Stimulated activated naive CD4-positive, alpha-beta T cell treated with Interleukin-2 at 50 U/mL for 16 hours (primary cell): ENCODE measurements around the gene ICAM1.
"Not testable (repeated sequence)": the region's sequence is repeated elsewhere in the genome, so short reads cannot be mapped to it uniquely, and the experiment has no call there.

Source experiments
- DNase-seq: peaks from one replicate; lab custom pipeline; 2025; lab: John Stamatoyannopoulos, UW

Gene ICAM1

DNA sequence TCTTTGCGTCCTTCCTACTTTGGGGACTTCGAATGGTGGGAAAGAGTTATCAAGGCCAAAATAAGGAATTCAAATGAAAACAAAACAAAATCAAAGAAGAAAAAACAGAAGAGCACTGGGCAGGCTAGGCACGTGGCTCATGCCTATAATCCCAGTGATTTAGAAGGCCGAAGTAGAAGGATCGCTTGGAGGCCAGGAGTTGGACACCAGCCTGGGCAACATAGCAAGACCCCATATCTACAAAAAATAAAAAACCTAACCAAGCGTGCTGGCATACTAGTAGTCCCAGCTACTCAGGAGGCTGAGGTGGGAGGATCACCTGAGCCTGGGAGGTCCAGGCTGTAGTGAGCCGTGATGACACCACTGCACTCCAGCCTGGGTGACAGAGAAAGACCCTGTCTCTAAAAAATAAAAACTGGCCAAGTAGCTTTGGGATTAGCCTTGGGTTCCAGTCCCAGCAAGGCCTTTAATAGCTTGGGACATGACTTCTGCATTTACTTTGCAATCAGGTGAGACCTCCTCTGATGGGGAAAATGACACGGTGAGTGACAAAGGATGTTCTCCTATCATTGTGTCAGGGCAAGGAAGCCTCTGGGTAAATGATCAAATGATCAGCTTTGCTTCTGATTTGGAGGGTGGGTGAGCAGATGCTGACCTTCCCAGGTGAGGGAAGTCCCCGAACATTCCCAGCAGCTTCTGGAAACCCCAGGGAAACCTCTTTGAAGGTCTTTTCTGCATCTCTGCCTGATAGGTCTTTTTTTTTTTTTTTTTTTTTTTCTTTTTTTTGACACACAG lies 7.1 kb downstream of the ICAM1 start:
- DNase-seq: no peak

DNA sequence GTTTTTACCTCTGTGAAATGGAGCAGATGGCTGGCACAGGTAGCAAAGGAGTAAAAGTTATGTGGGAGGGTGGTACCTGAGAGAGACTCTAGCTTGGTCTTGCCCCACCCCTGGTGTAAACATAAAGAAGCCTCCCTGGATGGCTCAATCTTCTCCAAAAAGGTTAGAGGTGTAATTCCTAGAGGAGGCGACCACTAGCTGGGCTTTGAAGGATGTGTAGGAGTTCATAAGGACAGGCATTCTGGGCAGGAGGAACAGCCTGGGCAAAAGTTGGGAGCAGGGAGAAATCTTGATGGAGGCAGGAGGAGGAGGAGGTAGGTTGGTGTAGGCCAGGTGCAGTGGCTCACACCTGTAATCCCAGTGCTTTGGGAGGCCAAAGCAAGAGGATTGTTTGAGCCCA lies 8.0 kb downstream of the ICAM1 start:
- no peak for DNase-seq

GRCh38 chr19:10279737-10280442 lies 9.0 kb downstream of the ICAM1 start:
- no peak for DNase-seq

DNA sequence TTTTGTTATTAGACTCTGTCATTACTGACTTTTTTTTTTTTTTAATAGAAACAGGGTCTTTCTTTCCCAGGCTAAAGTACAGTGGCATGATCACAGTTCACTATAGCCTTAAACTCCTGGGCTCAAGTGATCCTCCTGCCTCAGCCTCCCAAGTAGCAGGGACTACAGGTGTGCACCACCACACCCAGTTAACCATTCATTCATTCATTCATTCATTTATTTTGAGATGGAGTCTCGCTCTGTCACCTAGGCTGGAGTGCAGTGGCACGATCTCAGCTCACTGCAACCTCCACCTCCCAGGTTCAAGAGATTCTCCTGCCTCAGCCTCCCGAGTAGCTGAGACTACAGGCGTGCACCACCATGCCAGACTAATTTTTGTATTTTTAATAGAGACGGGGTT lies 11.1 kb downstream of the ICAM1 start:
- not testable (repeated sequence) for DNase-seq

DNA sequence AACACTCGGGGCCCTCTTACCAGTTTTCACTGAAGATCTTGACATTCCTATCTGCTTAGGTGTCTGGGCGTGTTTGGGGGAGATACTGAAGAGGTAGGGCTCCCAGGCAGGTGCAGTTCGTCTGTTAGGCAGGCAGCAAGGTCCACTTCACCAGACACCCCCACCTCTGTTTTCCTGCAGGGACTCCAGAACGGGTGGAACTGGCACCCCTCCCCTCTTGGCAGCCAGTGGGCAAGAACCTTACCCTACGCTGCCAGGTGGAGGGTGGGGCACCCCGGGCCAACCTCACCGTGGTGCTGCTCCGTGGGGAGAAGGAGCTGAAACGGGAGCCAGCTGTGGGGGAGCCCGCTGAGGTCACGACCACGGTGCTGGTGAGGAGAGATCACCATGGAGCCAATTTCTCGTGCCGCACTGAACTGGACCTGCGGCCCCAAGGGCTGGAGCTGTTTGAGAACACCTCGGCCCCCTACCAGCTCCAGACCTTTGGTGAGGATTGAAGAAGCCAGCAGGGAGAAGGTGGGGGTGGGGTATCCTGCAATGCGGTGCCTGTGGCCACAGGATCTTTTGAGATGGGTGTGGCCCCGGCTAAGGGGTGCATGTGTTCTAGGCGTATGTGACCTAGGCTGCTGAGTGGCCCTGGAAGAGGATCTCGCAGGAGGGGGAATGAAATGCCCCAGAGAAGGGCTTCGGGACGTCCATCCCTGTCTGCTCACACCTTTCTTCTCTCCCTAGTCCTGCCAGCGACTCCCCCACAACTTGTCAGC lies 12.6 kb downstream of the ICAM1 start:
- no peak for DNase-seq

DNA sequence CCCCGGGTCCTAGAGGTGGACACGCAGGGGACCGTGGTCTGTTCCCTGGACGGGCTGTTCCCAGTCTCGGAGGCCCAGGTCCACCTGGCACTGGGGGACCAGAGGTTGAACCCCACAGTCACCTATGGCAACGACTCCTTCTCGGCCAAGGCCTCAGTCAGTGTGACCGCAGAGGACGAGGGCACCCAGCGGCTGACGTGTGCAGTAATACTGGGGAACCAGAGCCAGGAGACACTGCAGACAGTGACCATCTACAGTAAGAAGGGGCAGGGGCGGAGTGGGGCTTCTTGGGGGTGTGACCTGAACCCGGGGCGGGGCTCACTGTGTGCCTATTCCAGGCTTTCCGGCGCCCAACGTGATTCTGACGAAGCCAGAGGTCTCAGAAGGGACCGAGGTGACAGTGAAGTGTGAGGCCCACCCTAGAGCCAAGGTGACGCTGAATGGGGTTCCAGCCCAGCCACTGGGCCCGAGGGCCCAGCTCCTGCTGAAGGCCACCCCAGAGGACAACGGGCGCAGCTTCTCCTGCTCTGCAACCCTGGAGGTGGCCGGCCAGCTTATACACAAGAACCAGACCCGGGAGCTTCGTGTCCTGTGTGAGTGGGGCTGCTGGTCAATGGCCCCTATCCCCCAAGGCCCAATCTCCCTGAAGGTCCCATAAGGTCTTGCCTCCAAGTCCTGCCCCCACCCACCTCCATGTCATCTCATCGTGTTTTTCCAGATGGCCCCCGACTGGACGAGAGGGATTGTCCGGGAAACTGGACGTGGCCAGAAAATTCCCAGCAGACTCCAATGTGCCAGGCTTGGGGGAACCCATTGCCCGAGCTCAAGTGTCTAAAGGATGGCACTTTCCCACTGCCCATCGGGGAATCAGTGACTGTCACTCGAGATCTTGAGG lies 13.4 kb downstream of the ICAM1 start:
- no peak for DNase-seq

- DNase-seq: no peak
Measured at GRCh38 chr19:10284960-10285278, 14.0 kb downstream of the ICAM1 start.

DNA sequence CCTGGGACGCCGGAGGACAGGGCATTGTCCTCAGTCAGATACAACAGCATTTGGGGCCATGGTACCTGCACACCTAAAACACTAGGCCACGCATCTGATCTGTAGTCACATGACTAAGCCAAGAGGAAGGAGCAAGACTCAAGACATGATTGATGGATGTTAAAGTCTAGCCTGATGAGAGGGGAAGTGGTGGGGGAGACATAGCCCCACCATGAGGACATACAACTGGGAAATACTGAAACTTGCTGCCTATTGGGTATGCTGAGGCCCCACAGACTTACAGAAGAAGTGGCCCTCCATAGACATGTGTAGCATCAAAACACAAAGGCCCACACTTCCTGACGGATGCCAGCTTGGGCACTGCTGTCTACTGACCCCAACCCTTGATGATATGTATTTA lies 14.5 kb downstream of the ICAM1 start:
- DNase-seq: no peak

- peak; percentile 30 for DNase-seq
Measured at GRCh38 chr19:10286803-10287737, 16.1 kb downstream of the ICAM1 start, which contains the start of gene ICAM4. Gene ICAM4, plus strand, starts transcription at chr19:10286955. Its CDS starts 58 bp downstream, at chr19:10287013.

GRCh38 chr19:10288662-10289166 lies 17.8 kb downstream of the ICAM1 start:
- DNase-seq: peak; percentile 14

DNA sequence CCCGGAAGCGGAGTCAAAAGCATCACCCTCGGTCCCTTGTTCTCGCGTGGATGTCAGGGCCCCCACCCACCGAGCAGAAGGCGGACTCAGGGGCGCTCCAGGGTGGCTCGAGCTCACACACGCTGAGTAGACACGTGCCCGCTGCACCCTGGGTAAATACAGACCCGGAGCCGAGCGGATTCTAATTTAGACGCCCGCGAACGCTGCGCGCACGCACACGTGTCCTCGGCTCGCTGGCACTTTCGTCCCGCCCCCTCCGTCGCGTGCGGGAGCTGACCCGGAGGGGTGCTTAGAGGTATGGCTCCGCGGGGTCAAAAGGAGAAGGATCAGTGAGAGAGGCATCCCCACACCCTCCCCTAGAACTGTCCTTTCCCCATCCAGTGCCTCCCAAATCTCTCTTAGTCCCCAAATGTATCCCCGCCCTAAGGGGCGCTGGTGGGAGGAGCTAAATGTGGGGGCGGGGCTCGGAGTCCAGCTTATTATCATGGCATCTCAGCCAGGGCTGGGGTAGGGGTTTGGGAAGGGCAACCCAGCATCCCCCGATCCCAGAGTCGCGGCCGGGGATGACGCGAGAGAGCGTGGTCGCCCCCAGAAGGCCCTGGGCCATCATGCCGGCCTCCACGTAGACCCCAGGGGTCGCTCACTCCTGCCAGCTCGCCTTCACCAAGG lies 18.4 kb downstream of the ICAM1 start:
- DNase-seq: peak; percentile 74

DNA sequence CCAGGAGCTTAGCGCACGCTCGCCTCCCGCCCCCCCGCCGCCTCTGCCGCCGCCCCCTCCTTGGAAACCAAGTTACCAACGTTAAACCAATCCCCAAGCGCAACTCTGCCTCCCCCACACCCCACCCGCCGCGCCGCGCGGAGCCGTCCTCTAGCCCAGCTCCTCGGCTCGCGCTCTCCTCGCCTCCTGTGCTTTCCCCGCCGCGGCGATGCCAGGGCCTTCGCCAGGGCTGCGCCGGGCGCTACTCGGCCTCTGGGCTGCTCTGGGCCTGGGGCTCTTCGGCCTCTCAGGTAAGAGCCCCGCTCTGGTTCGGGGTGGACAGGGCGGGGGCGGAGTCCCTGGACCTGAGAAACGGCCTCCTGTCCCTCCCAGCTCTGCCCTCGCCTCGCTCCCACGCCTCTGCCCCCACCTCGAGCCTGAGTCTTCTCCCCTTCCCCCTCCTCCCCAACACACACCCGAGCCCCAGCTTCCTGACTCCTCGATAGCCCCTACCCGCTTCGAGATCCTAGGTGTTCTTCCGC lies 19.0 kb downstream of the ICAM1 start, which contains the start of gene ICAM5:
Gene ICAM5, plus strand, starts transcription at position 117 of the 521 bp plus-strand sequence. Its CDS starts 92 bp downstream, at position 209.
- peak; percentile 52 for DNase-seq

DNA sequence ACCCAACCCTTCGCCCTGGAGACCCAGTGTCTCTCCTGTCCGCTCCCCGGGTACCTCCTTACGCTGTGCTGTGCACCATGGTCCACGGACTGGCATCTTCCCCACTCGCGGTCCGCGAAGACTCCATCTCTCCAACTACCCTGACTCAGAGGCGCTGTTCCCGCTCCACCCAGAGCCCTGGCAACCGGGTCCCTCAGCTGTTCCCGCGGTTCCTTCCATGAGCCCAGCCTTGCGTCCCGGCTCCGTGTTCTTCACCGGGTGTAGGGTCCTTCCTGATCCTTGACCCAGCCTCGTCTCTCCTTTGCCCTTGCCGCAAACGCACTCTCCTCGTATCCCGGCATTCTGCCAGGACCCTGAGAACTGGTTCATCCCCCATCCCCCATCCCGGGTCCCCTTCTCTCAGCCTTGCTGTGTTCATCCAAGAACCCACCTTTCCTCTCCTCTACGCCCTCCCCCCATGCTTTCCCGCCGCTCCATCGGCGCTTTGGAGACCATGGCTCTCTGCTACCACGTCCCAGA lies 19.5 kb downstream of the ICAM1 start:
- DNase-seq: no peak

DNA sequence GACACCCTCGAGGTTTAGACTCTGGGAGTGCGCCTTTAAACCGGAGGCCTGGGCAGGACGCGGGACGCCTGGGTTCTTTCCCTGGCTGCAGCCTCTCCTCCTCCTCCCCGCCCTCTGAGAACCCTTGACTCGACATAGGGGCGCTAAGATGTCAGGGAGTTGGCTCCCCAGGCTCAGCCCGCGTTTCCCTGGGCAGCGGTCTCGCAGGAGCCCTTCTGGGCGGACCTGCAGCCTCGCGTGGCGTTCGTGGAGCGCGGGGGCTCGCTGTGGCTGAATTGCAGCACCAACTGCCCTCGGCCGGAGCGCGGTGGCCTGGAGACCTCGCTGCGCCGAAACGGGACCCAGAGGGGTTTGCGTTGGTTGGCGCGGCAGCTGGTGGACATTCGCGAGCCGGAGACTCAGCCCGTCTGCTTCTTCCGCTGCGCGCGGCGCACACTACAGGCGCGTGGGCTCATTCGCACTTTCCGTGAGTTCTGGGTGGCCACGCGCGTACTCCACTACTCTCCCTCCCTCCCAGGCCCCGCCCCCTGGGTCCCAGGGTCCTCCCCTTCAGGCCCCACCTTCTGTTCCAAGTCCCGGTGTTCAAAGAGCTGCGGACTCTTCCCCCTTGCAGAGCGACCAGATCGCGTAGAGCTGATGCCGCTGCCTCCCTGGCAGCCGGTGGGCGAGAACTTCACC lies 20.1 kb downstream of the ICAM1 start:
- DNase-seq: peak; percentile 33

- DNase-seq: peak; percentile 27
Measured at GRCh38 chr19:10291554-10292205, 20.8 kb downstream of the ICAM1 start.

DNA sequence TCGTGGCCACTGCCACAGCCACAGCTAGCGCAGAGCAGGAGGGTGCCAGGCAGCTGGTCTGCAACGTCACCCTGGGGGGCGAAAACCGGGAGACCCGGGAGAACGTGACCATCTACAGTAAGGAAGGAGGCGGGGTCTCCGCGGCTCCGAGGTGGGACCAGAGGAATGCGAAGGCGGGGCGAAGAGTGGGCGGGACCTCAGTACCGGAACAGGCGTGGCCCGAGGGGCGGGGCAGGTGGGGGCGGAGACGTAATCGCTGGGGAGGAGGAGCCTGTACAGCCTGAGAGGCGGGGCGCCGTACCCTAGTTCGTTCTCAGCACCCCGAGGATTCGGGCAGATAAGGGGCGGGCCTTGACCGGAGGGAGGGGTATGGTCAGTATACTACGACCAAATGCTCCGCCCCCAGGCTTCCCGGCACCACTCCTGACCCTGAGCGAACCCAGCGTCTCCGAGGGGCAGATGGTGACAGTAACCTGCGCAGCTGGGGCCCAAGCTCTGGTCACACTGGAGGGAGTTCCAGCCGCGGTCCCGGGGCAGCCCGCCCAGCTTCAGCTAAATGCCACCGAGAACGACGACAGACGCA lies 21.4 kb downstream of the ICAM1 start:
- peak; percentile 45 for DNase-seq

GRCh38 chr19:10292789-10293636 lies 22.1 kb downstream of the ICAM1 start:
- DNase-seq: no peak
